OCI-LY7 (cell line): Measurements from ENCODE around the gene SPNS2. TPM values are rescaled to one million over a fixed set of nuclear protein-coding genes. Genes with fewer than 3 reads are reported as not detected.

Experiments
- BruUV-seq: library from RNA; stranded (reverse); fragments of 400-500 nt; replicated peaks from 2 replicates; lab custom pipeline; 2021; lab: Mats Ljungman, UMichigan
- CTCF ChIA-PET: fragments of 300-600 bp; sonication (Branson Sonifier 250); formaldehyde crosslinking; loops from one replicate; lab custom pipeline; 2022; ENCODE audit warnings: antibody characterized with exemption; ENCODE audit not compliant: unreplicated experiment; lab: Charles Lee
- POLR2A ChIA-PET: fragments of 300-600 bp; sonication (Branson Sonifier 250); formaldehyde crosslinking; loops from one replicate; lab custom pipeline; 2022; ENCODE audit warnings: antibody characterized with exemption; lab: Charles Lee
- DNase-seq: peaks from one replicate; pipeline ENCODE4 v3.0.0-alpha.2; 2015; ENCODE audit warnings: low spot score
- H2AFZ ChIP-seq: fragments of 200-600 bp; sonication (generic), shearing (Covaris generic); 2 replicates; pipeline ENCODE4 v1.6.1; 2014; ENCODE audit warnings: mild to moderate bottlenecking, antibody characterized with exemption, low read length, moderate library complexity
- H3K27ac ChIP-seq: fragments of 200-600 bp; sonication (generic); 2 replicates; pipeline ENCODE4 v1.5.1; 2014; ENCODE audit warnings: mixed run types, low read depth, mild to moderate bottlenecking, moderate library complexity, low read length, inconsistent platforms; ENCODE audit not compliant: poor library complexity, severe bottlenecking
- H3K36me3 ChIP-seq: fragments of 200-600 bp; sonication (generic); 2 replicates; pipeline ENCODE4 v1.6.1; 2014; ENCODE audit warnings: mild to moderate bottlenecking, antibody characterized with exemption, low read length, moderate library complexity, mixed read lengths; ENCODE audit not compliant: insufficient read depth
- H3K4me1 ChIP-seq: fragments of 200-600 bp; sonication (generic); 2 replicates; pipeline ENCODE4 v1.5.1; 2014; ENCODE audit warnings: mild to moderate bottlenecking, low read length; ENCODE audit not compliant: insufficient read depth, poor library complexity, severe bottlenecking
- H3K4me2 ChIP-seq: fragments of 200-600 bp; sonication (generic); 2 replicates; pipeline ENCODE4 v1.6.1; 2014; ENCODE audit warnings: mild to moderate bottlenecking, low read length
- H3K4me3 ChIP-seq: fragments of 200-600 bp; sonication (generic); 2 replicates; pipeline ENCODE4 v1.5.1; 2014; ENCODE audit warnings: mild to moderate bottlenecking, low read depth, low read length; ENCODE audit not compliant: poor library complexity, severe bottlenecking
- H3K79me2 ChIP-seq: fragments of 200-600 bp; sonication (generic); 2 replicates; pipeline ENCODE4 v1.6.1; 2016; ENCODE audit warnings: low read depth, mild to moderate bottlenecking, low read length, moderate library complexity, mixed read lengths; ENCODE audit not compliant: insufficient read depth
- H3K9me2 ChIP-seq: fragments of 200-600 bp; sonication (generic); 2 replicates; pipeline ENCODE4 v1.6.1; 2016; ENCODE audit warnings: mild to moderate bottlenecking, low read length, mixed read lengths; ENCODE audit not compliant: insufficient read depth
- H3K9me3 ChIP-seq: fragments of 200-600 bp; sonication (generic); 2 replicates; pipeline ENCODE4 v1.6.1; 2014; ENCODE audit warnings: mild to moderate bottlenecking, mixed run types, low read length, mixed read lengths
- H4K20me1 ChIP-seq: fragments of 200-600 bp; sonication (generic); 2 replicates; pipeline ENCODE4 v1.6.1; 2014; ENCODE audit warnings: mild to moderate bottlenecking, antibody characterized with exemption, low read length, moderate library complexity, mixed read lengths; ENCODE audit not compliant: insufficient read depth
- EZH2phosphoT487 ChIP-seq: fragments of 200-600 bp; sonication (generic); IDR thresholded peaks from 2 replicates; pipeline ENCODE4 v1.6.1; 2018; ENCODE audit warnings: low read depth, borderline replicate concordance, mild to moderate bottlenecking, mixed run types, antibody characterized with exemption, low read length, moderate library complexity, mixed read lengths
- intact Hi-C: fragments of 100-400 bp; cut with micrococcal nuclease; formaldehyde crosslinking; loops from one replicate; pipeline ENCODE4 v1.10.0; 2022; ENCODE audit not compliant: unreplicated experiment
- total RNA-seq, 2 experiments: library from RNA; depleted of rRNA in 1 of 2; stranded (reverse); fragments of >200 nt in 1 of 2; shearing (Covaris generic) in 1 of 2; gene quantifications; 2 replicates each; pipeline ENCODE4 v1.2.3, GENCODE V29; 2014 to 2022
- TF ChIP-seq, protein P1 (sequence below): fragments of 200-600 bp; sonication (generic); conservative IDR thresholded peaks from 2 replicates; pipeline ENCODE4 v1.5.1; 2014; ENCODE audit warnings: mild to moderate bottlenecking, antibody characterized with exemption, low read length, moderate library complexity, mixed read lengths

The SPNS2 gene
- total RNA-seq, 2 experiments from 2014 or later, result 1.6 to 5.4 TPM

DNA sequence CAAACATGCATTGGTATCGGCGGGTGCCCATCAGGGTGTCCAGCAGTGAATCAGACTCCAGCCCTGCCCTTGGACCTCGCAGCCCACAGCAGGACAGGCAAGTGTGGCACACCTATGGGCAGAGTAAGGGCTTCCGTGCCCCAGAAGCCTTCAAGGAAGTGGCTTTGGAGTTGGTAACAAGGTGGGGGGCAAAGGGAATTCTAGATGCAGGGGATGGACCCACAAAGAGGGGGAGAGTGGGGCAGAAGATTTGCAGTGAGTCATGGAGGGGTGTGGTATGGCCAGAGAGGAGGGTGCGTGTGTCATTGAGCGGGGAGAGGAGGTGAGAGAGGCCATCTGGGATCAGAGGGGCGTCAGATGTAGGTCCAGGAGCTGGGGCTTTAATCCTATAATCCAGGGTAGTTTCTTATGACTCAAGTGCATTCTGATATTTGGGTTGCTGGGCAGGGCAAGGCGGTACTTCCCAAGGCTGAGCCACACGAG, 8.5 kb upstream of the SPNS2 start:
- intact Hi-C loops, result no loop called here
- ChIA-PET CTCF (no interaction called here), POLR2A (no interaction called here)

DNA sequence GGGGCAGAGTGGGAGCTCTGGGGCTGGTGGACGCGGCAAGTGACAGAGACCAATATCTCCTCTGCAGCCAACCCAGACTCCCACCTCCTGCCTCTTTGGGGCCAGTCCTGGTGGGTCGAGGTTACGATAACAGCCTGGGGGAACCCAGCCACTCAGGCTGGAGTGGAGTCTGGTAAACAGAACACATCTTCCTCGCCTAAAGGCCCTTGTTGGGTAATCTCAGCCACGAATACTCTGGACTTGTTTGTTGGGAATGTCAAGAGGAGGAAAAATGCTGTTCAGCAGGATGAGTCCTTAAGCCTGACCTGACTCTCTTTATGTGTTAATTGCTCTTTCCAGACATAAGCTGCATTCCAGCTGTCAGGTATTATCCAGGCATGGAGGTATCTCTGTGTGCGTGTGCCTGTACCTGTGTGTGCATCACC, 8.0 kb upstream of the SPNS2 start:
- H3K4me1 ChIP-seq, result peaks cover 22% of the 10 kb centered on the region
- no peaks in the 10 kb centered on the region for H3K9me3 ChIP-seq
- BruUV-seq, result no TSS peak
- TF ChIP-seq EZH2phosphoT487, result no peak
- TF ChIP-seq, protein P1, sequence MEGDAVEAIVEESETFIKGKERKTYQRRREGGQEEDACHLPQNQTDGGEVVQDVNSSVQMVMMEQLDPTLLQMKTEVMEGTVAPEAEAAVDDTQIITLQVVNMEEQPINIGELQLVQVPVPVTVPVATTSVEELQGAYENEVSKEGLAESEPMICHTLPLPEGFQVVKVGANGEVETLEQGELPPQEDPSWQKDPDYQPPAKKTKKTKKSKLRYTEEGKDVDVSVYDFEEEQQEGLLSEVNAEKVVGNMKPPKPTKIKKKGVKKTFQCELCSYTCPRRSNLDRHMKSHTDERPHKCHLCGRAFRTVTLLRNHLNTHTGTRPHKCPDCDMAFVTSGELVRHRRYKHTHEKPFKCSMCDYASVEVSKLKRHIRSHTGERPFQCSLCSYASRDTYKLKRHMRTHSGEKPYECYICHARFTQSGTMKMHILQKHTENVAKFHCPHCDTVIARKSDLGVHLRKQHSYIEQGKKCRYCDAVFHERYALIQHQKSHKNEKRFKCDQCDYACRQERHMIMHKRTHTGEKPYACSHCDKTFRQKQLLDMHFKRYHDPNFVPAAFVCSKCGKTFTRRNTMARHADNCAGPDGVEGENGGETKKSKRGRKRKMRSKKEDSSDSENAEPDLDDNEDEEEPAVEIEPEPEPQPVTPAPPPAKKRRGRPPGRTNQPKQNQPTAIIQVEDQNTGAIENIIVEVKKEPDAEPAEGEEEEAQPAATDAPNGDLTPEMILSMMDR, result no peak
- intact Hi-C loops, result no loop called here
- H3K4me2 ChIP-seq, result no peak overlapping the region
- POLR2A ChIA-PET, result no interaction called here
- no peaks in the 10 kb centered on the region for H3K79me2 ChIP-seq
- no peak overlapping the region for H3K4me3 ChIP-seq
- no peak overlapping the region for H3K27ac ChIP-seq
- DNase-seq, result no peak
- H3K36me3 ChIP-seq, result no peaks in the 10 kb centered on the region
- H2AFZ ChIP-seq, result no peak overlapping the region
- CTCF ChIA-PET, result no interaction called here
- H4K20me1 ChIP-seq, result no peaks in the 10 kb centered on the region
- H3K9me2 ChIP-seq, result no peaks in the 10 kb centered on the region

More for the DNA sequence above, 8.5 kb upstream of the SPNS2 start:
- H3K4me1 ChIP-seq, result peaks cover 22% of the 10 kb centered on the region
- no peak for DNase-seq
- H2AFZ ChIP-seq, result no peak overlapping the region
- H4K20me1 ChIP-seq, result no peaks in the 10 kb centered on the region
- no peaks in the 10 kb centered on the region for H3K9me3 ChIP-seq
- H3K4me2 ChIP-seq, result no peak overlapping the region
- H3K4me3 ChIP-seq, result no peak overlapping the region
- BruUV-seq, result no TSS peak
- no peaks in the 10 kb centered on the region for H3K36me3 ChIP-seq
- no peaks in the 10 kb centered on the region for H3K79me2 ChIP-seq
- H3K9me2 ChIP-seq, result no peaks in the 10 kb centered on the region
- H3K27ac ChIP-seq, result no peak overlapping the region
- TF ChIP-seq, protein P1, result no peak
- no peak for TF ChIP-seq EZH2phosphoT487

DNA sequence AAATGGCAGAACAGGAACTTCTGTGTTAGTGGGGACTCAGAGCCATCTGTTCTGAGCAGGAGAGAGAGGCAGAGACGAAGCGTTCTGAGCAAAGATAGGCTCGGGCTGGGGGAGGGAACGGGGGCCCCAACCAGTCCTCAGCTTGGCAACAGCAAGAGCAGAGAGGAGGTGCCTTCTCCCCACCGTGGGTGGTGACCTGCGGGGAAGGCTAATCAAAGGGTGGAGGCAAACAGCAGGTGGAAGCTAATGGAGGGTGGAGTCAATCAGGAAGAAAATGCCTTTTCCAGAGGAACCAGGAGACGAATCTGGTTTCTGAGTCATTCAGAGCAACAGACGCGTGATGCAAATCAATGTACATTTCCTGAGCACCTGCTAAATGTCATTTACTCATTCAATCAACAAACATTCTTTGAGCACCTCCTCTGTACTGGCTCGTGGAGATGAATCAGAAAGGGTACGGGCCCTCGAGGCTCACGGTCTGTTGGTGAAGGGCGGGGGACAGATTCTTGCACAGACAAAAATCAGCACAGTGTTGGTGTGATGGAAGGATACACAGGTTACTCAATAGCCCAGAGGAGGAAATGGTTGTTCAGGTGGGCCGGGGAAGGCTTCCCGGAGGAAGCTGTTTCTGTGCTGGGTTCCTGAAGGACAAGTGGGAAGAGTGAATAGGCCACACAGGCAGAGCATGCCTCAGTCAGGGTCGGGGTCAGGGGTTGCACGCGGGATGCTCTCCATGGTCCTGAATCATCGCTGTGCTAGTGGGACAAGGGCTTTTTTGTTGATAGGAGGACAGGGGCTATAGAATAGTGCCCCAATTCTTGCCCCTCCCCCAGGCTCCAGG, 5.7 kb upstream of the SPNS2 start:
- POLR2A ChIA-PET, result no interaction called here
- DNase-seq, result peak; percentile 66

More for the DNA sequence above, 5.7 kb upstream of the SPNS2 start:
- intact Hi-C loops, result no loop called here
- TF ChIP-seq, protein P1, result no peak
- no peak for TF ChIP-seq EZH2phosphoT487
- no peaks in the 10 kb centered on the region for H4K20me1 ChIP-seq
- H3K4me1 ChIP-seq, result peaks cover 40% of the 10 kb centered on the region
- H3K9me2 ChIP-seq, result no peaks in the 10 kb centered on the region
- H3K4me2 ChIP-seq, result peak overlapping the region; percentile 53
- no peak overlapping the region for H2AFZ ChIP-seq
- BruUV-seq, result no TSS peak
- H3K4me3 ChIP-seq, result peak overlapping the region; percentile 37
- no peaks in the 10 kb centered on the region for H3K9me3 ChIP-seq
- peak overlapping the region; percentile 56 for H3K27ac ChIP-seq
- no peaks in the 10 kb centered on the region for H3K79me2 ChIP-seq
- H3K36me3 ChIP-seq, result no peaks in the 10 kb centered on the region
- CTCF ChIA-PET, result no interaction called here
